GM19043 (cell line): ENCODE results near the gene ACHE.
A peak's percentile ranks its signal among the peaks of the same experiment; 100 is the strongest.
"Not testable (repeated sequence)": the region's sequence is repeated elsewhere in the genome, so short reads cannot be mapped to it uniquely, and the experiment has no call there.

Experiments used
- ATAC-seq: cut with Tn5 transposase; IDR thresholded peaks from one replicate; pipeline ENCODE4 v1.9.1; 2021; ENCODE audit warnings: low read depth; ENCODE audit not compliant: unreplicated experiment

The ACHE gene

GRCh38 chr7:100865938-100866728, 29.6 kb downstream of the ACHE start:
- no peak for ATAC-seq

DNA sequence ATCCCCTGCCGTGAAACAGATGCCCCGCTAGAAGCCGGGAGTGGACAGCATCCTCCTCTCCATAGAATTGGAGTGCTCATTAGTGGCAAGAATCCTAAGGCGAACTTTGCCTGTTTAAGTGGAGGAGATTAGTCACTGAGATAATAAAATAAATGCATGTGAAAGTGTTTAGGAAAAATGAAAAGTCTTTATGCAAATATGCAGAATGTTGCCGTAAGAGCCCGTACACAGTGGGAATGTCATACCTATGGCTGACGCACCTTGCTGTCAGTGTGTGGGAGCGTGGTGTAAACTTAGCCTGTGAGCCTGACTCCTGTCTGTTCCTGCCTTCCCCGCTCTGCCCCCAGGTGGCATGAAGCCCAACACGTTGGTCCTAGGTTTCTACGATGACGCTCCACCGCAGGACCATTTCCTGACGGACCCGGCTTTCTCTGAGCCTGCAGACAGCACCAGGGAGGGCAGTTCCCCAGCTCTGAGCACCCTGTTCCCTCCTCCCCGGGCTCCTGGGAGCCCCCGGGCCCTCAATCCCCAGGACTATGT, 30.2 kb downstream of the ACHE start:
- no peak for ATAC-seq

DNA sequence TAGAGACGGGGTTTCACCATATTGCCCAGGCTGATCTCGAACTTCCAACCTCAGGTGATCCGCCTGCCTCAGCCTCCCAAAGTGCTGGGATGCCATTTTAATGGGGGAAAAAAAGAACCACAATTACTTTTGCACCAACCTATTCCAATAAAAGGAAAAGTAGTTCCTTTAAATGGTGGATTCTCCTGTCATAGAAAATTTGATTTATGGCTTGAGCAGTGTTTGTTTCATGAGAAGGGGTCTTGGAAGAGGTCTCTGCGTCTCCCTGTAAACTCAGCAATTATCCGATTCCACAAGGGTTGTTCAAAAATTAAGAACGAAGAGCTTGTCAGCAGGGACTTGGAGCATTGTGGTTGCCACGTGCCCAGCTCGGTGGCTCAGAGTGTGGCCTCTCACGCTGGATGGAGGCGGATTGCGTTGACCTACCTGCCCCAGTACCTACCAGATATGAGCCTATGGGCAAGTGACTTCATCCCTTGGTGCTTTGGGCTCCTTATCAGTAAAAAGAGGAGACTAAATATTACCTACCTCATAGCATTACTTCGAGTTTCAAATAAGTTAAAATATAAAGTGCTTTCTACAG, 31.3 kb downstream of the ACHE start:
- no peak for ATAC-seq

DNA sequence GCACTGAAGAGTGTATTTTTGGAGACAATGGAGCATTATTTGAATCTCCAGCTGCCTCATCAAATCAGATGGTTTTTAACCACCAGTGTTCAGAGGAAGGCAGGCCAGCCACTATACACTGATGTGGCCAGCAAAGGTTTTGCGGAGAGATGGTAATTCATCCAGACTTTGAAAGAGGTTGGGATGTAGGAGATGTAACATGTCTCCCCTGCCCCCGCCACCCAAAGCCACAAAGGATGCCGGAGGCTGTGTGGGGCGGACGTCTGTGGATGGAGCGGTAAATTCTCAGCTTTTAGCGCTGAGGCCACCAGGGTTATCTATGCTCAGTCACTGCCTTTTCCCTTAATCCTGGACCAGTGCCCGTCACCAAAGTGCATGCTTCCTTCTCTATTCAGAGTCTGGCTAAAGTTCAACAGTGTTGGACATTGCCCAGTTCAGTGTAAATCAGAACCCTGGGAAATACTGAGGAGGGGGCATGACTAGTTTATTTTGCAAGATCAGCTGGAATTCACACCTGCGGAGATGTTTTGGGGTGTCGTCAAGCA, 32.2 kb downstream of the ACHE start:
- no peak for ATAC-seq

GRCh38 chr7:100861616-100861985, 34.1 kb downstream of the ACHE start:
- ATAC-seq, result no peak

- ATAC-seq, result no peak
Measured at GRCh38 chr7:100860702-100861615, 34.7 kb downstream of the ACHE start.

- no peak for ATAC-seq
Measured at GRCh38 chr7:100859856-100860255, 35.8 kb downstream of the ACHE start.

DNA sequence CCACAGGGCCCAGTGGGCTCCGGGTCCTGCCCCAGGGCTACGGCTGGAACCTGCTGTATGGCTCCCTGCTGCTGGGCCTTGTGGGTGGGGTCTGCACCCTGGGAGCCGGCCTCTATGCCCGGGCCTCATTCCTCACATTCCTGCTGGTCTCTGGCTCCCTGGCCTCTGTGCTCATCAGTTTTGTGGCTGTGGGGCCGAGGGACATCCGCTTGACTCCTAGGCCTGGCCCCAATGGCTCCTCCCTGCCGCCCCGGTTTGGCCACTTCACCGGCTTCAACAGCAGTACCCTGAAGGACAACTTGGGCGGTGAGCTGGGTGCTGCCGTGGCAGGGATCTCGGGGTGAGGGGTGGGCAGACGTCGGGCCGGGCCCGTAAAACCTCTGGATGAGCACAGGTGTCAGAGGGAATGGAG, 38.8 kb downstream of the ACHE start:
- no peak for ATAC-seq

DNA sequence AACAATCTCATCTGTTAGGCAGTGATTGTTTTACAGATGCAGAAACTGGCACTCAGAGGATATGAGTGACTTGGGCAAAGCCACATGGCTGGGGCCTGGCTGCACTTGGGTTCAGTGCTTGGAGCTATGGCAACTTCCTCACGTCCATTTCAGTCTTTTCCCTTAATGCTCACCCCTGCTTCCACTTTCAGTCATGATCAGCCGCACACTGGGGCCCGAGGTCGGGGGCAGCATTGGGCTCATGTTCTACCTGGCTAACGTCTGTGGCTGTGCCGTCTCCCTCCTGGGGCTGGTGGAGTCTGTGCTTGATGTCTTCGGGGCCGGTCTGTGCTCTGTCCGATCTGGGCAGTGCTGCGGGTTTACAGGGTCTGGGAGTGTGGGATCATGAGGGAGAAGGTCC, 40.2 kb downstream of the ACHE start:
- ATAC-seq, result no peak

- ATAC-seq, result not testable (repeated sequence)
Measured at GRCh38 chr7:100854899-100855298, 40.8 kb downstream of the ACHE start.

DNA sequence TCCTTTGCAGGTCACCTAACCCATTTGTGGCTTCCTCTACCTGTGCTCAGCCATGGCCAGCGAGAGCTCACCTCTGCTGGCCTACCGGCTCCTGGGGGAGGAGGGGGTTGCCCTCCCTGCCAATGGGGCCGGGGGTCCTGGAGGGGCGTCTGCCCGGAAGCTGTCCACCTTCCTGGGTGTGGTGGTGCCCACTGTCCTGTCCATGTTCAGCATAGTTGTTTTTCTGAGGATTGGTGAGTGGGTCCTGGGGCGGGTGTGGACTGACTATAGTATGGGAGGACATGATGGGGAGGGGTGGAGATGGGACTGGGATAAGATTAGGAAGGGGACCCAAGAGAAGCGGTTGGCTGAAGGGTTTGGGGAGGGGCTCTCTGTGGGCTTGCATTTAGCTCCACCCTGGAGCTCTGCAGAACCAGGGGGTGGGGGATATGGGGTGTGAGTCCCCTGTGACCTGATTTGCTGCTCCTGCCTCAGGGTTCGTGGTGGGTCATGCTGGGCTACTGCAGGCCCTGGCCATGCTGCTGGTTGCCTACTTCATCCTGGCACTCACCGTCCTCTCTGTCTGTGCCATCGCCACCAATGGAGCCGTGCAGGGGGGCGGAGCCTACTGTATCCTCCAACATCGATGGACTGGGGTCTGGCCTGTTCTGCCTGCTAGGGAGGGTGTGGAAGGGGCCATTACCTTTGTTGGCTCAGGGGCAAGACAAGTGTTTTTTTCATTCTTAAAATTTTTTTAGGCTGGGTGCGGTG, 41.4 kb downstream of the ACHE start:
- no peak for ATAC-seq

GRCh38 chr7:100852048-100852872, 43.4 kb downstream of the ACHE start, which contains the start of gene SLC12A9:
SLC12A9 (plus strand) TSS chr7:100852713; CDS start chr7:100854198, 1,485 bp downstream.
- peak; percentile 87 for ATAC-seq

GRCh38 chr7:100847360-100847759, 48.3 kb downstream of the ACHE start:
- no peak for ATAC-seq

DNA sequence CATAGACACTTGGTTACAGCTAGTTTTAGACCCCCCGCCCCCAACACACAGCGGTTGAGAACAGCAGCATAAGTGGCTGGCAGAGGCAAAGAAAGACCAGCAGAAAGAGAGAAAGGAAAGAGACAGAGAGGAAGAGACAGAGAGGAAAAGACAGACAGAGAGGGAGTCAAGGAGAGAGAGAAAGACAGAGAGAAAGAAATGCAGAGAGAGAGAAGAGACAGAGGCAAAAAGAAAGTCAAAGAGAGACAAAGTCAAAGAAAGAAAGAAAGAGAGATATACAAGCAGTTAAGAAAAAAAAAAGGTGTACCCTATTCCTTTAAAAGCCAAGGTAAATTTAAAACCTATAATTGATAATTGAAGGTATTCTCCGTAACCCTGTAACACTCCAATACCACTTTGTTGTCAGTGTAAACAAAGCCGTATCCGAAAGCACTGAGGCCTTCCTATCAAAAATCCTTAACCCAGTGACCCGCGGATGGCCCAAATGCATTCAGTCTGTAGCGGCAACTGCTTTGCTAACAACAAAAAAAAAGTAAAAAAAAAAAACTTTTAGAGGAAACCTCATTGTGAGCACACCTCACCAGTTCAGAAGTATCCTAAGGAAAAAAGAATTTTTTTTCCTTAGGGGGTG, 55.1 kb downstream of the ACHE start:
- no peak for ATAC-seq
